Chondrocyte (in vitro differentiated cells): ENCODE results near the gene CTRB1. TPM values are rescaled to one million over a fixed set of nuclear protein-coding genes. Genes with fewer than 3 reads are reported as not detected.
"Not testable (repeated sequence)": the region's sequence is repeated elsewhere in the genome, so short reads cannot be mapped to it uniquely, and the experiment has no call there.

Experiments
- DNase-seq: peaks from one replicate; pipeline ENCODE4 v3.0.0; 2021; ENCODE audit warnings: mixed read lengths, low spot score
- H3K27ac Mint-ChIP-seq: one replicate; pipeline ENCODE4 v1.8.0; 2021; ENCODE audit warnings: mild to moderate bottlenecking, moderate library complexity, mixed read lengths; ENCODE audit not compliant: unreplicated experiment
- H3K27me3 Mint-ChIP-seq: 2 replicates; pipeline ENCODE4 v1.8.0; 2021; ENCODE audit warnings: low read depth, mixed read lengths
- H3K36me3 Mint-ChIP-seq: 2 replicates; pipeline ENCODE4 v1.8.0; 2021; ENCODE audit warnings: low read depth, mixed read lengths
- H3K4me1 Mint-ChIP-seq: 2 replicates; pipeline ENCODE4 v1.8.0; 2021; ENCODE audit warnings: low read depth, mild to moderate bottlenecking, mixed read lengths
- H3K4me3 Mint-ChIP-seq: one replicate; pipeline ENCODE4 v1.8.0; 2021; ENCODE audit warnings: mild to moderate bottlenecking, moderate library complexity, mixed read lengths; ENCODE audit not compliant: unreplicated experiment
- H3K9me3 Mint-ChIP-seq: 2 replicates; pipeline ENCODE4 v1.8.0; 2021; ENCODE audit warnings: low read depth, mixed read lengths
- total RNA-seq: library from RNA; stranded (reverse); gene quantifications from 3 replicates; pipeline ENCODE4 v1.2.1, GENCODE V29; 2021
- TF ChIP-seq, protein P1 (sequence below): fragments of 200-600 bp; sonication (generic); IDR thresholded peaks from 2 replicates; pipeline ENCODE4 v1.5.0; 2021; ENCODE audit warnings: antibody characterized with exemption, mild to moderate bottlenecking, moderate library complexity

CTRB1 gene
- total RNA-seq, 1 donor from 2014 or later: not detected

DNA sequence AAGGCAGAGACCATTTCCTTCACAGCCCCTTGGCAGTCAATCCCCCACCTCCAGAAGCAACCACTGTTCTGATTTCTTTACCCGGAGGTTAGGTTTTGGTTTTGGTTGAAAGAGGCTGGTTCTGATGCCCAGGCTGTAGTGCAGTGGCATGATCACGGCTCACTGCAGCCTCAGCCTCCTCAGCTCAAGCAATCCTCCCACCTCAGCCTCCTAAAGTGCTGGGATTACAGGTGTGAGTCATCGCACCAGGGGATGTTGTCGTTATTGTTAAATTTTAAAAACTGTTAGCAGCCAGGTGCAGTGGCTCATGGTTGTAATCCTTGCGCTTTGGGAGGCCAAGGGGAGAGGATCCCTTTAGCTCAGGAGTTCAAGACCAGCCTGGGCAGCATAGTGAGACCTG lies 8.8 kb upstream of the CTRB1 start:
- Mint-ChIP-seq H3K9me3 (no peaks in the 10 kb centered on the region), H3K4me3 (no peak overlapping the region), H3K27ac (no peak overlapping the region), H3K4me1 (no peaks in the 10 kb centered on the region), H3K27me3 (no peaks in the 10 kb centered on the region), H3K36me3 (no peaks in the 10 kb centered on the region)
- TF ChIP-seq, protein P1, sequence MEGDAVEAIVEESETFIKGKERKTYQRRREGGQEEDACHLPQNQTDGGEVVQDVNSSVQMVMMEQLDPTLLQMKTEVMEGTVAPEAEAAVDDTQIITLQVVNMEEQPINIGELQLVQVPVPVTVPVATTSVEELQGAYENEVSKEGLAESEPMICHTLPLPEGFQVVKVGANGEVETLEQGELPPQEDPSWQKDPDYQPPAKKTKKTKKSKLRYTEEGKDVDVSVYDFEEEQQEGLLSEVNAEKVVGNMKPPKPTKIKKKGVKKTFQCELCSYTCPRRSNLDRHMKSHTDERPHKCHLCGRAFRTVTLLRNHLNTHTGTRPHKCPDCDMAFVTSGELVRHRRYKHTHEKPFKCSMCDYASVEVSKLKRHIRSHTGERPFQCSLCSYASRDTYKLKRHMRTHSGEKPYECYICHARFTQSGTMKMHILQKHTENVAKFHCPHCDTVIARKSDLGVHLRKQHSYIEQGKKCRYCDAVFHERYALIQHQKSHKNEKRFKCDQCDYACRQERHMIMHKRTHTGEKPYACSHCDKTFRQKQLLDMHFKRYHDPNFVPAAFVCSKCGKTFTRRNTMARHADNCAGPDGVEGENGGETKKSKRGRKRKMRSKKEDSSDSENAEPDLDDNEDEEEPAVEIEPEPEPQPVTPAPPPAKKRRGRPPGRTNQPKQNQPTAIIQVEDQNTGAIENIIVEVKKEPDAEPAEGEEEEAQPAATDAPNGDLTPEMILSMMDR: no peak
- no peak for DNase-seq

DNA sequence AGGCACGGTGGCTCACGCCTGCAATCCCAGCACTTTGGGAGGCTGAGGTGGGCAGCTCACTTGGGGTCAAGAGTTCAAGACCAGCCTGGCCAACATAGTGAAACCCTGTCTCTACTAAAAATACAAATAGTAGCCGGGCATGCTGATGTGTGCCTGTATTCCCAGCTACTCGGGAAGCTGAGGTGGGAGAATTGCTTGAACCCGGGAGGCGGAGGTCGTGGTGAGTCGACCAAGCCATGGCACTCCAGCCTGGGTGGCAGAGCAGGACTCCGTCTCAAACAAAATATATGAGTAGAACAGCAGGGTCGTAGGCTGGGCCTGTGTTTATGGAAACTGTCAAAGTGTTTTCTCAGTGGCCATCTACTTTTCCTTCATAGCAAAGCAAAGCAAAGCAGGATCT lies 7.5 kb upstream of the CTRB1 start:
- not testable (repeated sequence) for H3K36me3 Mint-ChIP-seq, H3K27ac Mint-ChIP-seq, H3K9me3 Mint-ChIP-seq, H3K27me3 Mint-ChIP-seq, DNase-seq, H3K4me1 Mint-ChIP-seq, H3K4me3 Mint-ChIP-seq

DNA sequence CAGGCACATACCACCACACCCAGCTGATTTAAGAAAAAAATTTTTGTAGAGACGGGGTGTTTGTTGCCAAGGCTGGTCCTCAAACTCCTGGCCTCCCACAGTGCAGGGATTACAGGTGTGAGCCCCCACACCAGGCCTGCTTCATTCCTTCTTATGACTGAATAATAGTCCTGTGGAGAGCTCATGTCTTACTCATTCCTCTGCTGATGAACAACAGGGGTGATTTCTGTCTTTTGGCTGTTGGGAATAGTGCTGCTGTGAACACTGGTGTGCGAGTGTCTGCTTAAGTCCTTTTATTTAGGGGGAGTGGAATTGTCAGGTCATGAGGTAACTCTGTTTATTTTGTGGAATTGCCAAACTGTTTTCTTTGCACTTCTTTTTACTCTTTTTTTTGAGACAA lies 2.7 kb upstream of the CTRB1 start:
- no peaks in the 10 kb centered on the region for H3K27me3 Mint-ChIP-seq
- H3K27ac Mint-ChIP-seq: no peak overlapping the region
- peaks cover 16% of the 10 kb centered on the region for H3K4me1 Mint-ChIP-seq

DNA sequence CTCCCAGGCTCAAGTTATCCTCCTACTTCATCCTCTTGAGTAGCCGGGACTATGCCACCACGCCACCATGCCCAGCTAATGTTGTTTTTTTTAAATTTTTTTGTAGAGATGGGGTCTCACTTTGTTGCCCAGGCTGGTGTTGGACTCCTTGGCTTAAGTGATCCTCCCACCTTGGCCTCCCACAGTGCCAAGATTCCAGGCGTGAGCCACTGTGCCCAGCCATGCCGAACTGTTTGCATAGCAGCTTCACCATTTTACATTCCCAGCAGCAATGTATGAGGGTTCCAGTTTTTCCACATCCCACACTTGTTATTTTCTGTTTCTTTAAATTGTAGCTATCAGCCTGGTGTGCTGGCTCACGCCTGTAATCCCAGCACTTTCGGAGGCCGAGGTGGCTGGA lies 2.2 kb upstream of the CTRB1 start:
- Mint-ChIP-seq H3K4me1 (peaks cover 16% of the 10 kb centered on the region), H3K27ac (no peak overlapping the region), H3K4me3 (no peak overlapping the region), H3K27me3 (no peaks in the 10 kb centered on the region), H3K36me3 (no peaks in the 10 kb centered on the region), H3K9me3 (no peaks in the 10 kb centered on the region)
- DNase-seq: no peak
- TF ChIP-seq, protein P1: no peak

More for the DNA sequence above, 2.7 kb upstream of the CTRB1 start:
- H3K9me3 Mint-ChIP-seq: no peaks in the 10 kb centered on the region
- no peak for DNase-seq
- H3K36me3 Mint-ChIP-seq: no peaks in the 10 kb centered on the region
- TF ChIP-seq, protein P1: no peak
- H3K4me3 Mint-ChIP-seq: no peak overlapping the region

DNA sequence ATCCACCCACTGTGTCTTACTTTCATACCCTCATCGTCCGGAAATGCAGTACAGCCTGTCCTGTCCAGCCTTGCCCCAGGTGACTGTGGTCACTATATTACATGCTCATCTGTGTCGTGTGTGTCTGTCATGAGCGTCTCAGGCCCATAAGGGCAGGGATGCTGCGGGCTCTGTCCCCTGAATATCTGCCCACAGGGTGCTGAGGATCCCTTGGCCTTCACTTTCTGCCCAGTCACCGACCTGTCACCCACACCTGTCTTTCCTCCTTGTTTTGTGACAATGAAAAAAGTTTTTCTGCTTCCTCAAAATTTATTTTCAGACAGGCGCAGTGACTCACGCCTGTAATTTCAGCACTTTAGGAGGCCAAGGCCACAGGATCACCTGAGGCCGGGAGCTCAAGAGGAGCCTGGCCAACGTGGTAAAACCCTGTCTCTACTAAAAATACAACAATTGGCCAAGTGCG lies 1.4 kb upstream of the CTRB1 start:
- no peaks in the 10 kb centered on the region for H3K27me3 Mint-ChIP-seq
- peaks cover 16% of the 10 kb centered on the region for H3K4me1 Mint-ChIP-seq
- no peak overlapping the region for H3K4me3 Mint-ChIP-seq
- no peak overlapping the region for H3K27ac Mint-ChIP-seq
- TF ChIP-seq, protein P1: no peak
- DNase-seq: no peak
- no peaks in the 10 kb centered on the region for H3K36me3 Mint-ChIP-seq
- no peaks in the 10 kb centered on the region for H3K9me3 Mint-ChIP-seq

DNA sequence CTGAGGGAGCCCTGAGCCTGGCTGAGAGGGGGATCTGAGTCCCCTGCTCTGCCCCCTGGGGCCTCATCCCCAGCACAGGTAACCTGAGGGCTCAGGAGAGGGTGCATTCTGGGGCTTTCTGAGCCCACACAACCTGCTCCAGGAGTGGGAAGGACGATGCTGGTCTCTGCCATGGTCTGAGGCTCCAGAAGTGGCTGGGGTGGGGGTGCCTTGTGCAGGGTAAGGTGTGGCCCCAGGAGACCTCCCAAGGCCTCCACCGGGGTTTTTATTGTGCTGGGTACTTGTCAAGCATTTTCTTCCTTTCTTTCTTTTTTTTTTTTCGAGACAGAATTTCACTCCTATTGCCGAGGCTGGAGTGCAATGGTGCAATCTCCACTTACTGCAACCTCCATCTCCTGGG lies 300 bp downstream of the CTRB1 start:
- TF ChIP-seq, protein P1: no peak
- H3K4me1 Mint-ChIP-seq: peaks cover 16% of the 10 kb centered on the region
- no peak overlapping the region for H3K4me3 Mint-ChIP-seq
- no peak for DNase-seq
- no peaks in the 10 kb centered on the region for H3K9me3 Mint-ChIP-seq
- H3K27me3 Mint-ChIP-seq: no peaks in the 10 kb centered on the region
- no peaks in the 10 kb centered on the region for H3K36me3 Mint-ChIP-seq
- no peak overlapping the region for H3K27ac Mint-ChIP-seq
